UCSD-AML1 (cell line): ENCODE measurements around the gene STK17A.
"Not testable (repeated sequence)": the region's sequence is repeated elsewhere in the genome, so short reads cannot be mapped to it uniquely, and the experiment has no call there.

Experiments used
- DNase-seq: peaks from one replicate; lab custom pipeline; 2025; ENCODE audit not compliant: unreplicated experiment; lab: John Stamatoyannopoulos, UW

The STK17A gene

DNA sequence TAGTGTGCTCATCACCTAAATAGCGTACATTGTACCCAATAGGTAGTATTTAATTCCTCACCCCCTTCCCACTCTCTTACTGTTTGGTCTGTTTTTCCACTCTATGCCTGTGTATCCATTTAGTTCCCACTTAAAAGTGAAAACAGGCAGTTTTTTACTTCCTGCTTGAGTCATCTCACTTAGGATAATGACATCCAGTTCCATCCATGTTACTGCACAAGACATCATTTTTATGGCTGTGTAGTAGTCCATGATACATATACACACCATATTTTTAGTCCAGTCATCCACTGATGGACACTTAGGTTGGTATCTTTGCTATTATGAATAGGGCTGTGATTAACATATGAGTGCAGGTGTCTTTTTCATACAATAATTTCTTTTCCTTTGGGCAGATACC, 10.1 kb downstream of the STK17A start:
- DNase-seq, result no peak

DNA sequence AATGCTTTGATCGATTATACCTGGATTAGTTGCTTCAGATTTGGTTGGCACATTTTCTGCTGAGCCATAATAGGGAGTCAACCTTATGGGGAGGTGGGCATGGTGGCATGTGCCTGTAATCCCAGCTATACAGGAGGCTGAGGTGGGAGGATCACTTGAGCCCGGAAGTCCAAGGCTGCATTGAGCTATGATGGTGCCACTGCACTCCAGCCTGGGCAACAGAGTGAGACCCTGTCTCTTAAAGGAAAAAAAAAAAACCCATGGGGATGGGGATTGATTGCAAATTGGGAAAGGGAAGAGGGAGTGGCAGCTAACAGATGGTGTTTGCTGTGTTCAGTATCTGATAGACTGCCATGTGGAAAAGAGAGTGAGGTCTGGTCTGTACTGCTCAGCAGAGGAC, 11.1 kb downstream of the STK17A start:
- DNase-seq, result no peak

- not testable (repeated sequence) for DNase-seq
Observed at GRCh38 chr7:43596426-43596825, 13.5 kb downstream of the STK17A start.

- no peak for DNase-seq
Observed at GRCh38 chr7:43600056-43600455, 17.1 kb downstream of the STK17A start.

DNA sequence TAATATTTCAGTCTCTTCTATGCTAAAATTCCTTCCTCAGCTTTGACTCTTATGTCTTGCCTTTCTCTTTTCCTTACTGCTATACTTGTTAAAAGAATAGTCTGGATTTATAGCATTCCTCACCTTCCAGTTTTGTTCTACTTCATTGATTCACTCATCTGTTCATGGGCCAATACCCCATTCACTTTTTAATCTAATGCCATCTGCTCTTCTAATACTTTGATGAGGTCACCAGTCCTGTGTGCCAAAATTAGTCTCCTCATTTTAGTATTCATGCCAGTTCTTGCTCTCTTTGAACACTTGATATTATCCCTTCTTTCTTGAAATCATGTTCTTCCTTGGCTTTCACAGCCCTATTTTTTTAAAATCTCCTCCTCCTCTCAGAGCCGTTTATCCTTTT, 19.3 kb downstream of the STK17A start:
- DNase-seq, result no peak

GRCh38 chr7:43604251-43604650, 21.3 kb downstream of the STK17A start:
- DNase-seq, result no peak

- DNase-seq, result no peak
Observed at GRCh38 chr7:43609097-43609496, 26.2 kb downstream of the STK17A start.

DNA sequence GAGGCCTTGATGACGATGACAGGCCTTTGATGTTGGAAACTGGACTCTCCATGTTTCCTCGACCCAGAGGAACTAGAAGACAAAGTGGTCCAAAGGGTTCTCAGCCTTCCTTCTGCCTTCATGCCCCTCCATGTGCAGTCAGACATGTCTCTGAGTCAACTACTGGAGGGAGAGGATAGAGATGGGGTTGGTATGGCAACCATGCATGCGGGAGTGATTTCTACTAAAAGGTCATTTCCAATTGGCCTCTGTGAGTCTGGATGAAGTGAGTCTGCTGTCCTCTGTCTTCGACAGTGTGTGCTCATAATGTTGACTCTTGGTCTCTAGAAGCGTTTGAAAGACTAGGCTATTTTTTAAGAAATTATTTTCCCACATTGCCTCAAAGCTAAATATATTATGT, 29.2 kb downstream of the STK17A start:
- no peak for DNase-seq

DNA sequence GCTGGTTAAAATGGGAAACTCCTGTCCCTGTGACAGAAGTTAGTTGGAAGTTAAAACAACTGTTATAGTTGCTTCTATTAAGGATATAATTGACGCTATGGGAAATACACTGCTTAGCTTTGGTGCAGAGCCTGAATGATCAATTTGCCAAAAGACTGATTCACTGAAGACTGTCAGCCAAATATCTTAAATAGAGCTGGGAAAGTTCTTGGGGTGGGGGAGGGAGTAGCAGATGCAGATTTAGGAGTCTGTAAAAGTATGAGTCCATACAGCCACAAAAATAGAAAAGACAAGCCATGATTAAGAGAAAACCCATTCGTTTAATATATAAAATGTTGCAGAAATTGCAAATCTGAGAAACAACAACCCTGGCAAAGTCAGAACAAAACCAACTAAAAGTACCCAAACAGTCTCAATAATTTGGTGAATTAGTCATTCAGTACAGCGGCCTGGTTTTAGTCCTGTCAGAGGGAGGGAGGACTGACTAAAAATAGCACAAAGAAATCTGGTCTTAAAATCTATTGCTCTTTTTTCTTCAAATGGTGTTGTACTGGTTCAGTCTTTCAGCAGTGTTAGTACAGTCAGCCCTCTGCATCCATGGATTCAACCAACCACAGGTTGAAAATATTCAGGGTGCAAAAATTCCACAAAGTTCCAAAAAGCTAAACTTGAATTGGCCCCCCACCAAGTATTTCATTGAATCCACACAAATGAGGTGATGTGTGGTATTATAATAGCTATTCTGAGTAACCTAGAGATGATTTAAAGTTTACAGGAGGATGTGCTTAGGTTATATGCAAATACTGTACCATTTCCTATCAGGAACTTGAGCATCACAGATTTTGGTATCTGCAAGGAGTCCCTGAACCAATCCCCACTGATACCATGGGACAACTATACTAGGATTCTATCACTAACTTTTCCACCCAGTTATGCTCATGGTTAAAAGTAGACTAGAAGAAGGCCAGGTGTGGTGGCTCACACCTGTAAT, 30.0 kb downstream of the STK17A start:
- DNase-seq, result no peak

- DNase-seq, result peak; percentile 17
Observed at GRCh38 chr7:43615558-43616145, 32.7 kb downstream of the STK17A start.

- no peak for DNase-seq
Observed at GRCh38 chr7:43616977-43617376, 34.1 kb downstream of the STK17A start.

- no peak for DNase-seq
Observed at GRCh38 chr7:43618073-43618472, 35.2 kb downstream of the STK17A start.

- no peak for DNase-seq
Observed at GRCh38 chr7:43619213-43620012, 36.5 kb downstream of the STK17A start.

- no peak for DNase-seq
Observed at GRCh38 chr7:43621729-43622448, 39.0 kb downstream of the STK17A start.

DNA sequence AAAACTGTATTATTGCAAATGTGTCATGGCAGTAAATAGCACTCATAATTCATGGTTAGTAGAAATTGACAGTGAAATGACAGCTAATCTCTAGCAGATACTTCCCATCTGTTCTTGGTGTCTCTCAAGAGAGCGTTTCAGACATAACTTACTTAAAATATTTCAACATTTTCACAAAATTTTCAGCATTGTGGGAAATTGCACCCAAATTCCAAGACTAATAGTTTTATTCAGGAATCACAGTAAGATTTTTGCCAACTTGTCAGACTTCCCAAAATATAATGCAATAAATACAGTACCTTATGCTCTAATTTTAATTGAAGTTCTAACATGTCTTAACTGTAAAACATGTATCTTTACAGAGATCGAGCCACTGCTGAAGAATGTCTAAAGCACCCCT, 41.2 kb downstream of the STK17A start:
- no peak for DNase-seq

- DNase-seq, result no peak
Observed at GRCh38 chr7:43625453-43625852, 42.5 kb downstream of the STK17A start.

- no peak for DNase-seq
Observed at GRCh38 chr7:43625980-43626379, 43.1 kb downstream of the STK17A start.

DNA sequence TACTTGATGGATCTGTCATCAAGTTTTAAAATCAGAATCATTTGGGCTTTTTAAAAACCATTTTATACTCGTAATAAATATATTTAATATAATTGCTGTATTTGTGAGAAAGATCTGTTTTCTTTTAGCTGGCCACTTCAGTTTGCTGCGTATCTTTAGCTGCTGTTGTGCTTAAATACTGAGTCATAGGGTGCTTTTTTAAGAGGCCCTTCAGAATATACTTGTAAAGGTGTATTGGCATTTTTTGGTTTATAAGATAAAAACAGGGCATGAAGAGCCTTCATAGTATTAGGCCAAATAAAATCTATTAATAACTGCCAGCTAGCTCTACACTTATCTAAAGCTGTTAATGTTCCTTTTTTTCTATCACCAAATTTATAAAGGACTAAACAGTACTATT, 43.8 kb downstream of the STK17A start:
- DNase-seq, result no peak

GRCh38 chr7:43627798-43628197, 44.9 kb downstream of the STK17A start:
- DNase-seq, result not testable (repeated sequence)

GRCh38 chr7:43628431-43628830, 45.5 kb downstream of the STK17A start:
- no peak for DNase-seq

DNA sequence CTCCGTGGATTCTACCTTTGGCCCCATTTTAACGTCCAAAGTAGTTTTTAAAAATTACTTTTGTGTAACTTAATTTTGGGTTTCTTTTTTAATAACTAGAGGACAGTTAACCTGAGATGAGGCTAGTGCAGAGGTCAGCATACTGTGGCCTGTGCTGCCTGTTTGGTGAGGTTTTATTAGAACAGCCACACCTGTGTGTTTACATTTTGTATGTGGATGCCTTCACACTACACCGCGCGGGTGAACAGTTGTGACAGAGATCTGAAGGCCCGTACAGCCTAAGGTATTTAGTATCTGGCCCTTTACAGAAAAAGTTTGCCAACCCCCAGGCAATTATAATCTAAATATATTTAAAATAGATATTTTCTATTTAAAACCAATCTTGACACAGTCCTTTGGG, 46.9 kb downstream of the STK17A start:
- no peak for DNase-seq
